Inferior parietal cortex (tissue), 1 donor: ENCODE data around the gene GTF2IRD2.
"Not testable (repeated sequence)": the region's sequence is repeated elsewhere in the genome, so short reads cannot be mapped to it uniquely, and the experiment has no call there.

Experiments
- DNase-seq: peaks from one replicate; pipeline ENCODE4 v3.0.0-alpha.2; 2016; ENCODE audit errors: extremely low spot score

The GTF2IRD2 gene

DNA sequence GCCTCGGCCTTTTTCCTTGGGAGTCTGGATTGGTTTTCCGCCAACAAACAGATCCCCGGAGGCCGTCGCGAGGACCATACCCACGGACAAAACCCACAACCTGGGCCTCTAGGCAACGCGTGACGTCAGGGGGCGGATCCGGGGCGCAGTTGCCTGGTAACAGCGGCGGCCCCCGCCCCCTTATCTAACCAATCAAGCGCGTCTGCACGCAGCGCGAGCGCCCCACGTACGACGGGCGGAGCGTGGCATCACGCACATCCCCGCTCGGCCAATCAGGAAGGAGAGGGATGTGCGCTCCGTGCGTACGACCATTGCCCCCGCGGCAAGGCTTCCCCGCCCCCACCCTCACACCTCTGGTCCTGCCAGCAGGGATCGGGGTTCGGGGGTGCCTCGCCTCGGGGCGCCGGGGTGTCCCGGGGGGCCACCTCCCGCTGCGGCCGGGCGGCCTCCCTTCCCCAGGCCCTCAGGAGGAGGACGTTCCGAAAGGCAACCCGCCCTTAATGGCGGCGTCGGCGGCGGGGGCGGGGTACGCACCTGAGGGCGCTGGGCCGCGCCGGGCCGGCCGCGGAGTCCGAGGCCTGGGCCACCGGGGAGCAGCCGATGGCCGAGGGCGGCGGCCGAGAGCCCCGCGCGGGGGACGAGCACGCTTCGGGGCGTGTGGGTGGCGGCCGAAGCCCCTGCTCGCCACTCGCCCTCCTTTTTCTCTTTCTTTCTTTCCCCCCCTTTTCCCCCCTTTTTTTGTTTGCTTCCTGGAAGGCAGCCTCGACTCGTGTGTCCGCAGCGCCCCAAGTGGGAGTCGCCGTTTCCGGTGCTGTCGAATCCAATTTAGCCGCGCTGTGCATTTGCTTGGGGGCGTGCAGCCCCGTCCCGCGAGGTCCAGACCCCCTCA is at the start of gene GTF2IRD2:
Gene GTF2IRD2 (minus strand): TSS at position 773 of the 889 bp plus-strand sequence. CDS start 15,227 bp downstream, outside the sequence.
- DNase-seq: peak; percentile 2

DNA sequence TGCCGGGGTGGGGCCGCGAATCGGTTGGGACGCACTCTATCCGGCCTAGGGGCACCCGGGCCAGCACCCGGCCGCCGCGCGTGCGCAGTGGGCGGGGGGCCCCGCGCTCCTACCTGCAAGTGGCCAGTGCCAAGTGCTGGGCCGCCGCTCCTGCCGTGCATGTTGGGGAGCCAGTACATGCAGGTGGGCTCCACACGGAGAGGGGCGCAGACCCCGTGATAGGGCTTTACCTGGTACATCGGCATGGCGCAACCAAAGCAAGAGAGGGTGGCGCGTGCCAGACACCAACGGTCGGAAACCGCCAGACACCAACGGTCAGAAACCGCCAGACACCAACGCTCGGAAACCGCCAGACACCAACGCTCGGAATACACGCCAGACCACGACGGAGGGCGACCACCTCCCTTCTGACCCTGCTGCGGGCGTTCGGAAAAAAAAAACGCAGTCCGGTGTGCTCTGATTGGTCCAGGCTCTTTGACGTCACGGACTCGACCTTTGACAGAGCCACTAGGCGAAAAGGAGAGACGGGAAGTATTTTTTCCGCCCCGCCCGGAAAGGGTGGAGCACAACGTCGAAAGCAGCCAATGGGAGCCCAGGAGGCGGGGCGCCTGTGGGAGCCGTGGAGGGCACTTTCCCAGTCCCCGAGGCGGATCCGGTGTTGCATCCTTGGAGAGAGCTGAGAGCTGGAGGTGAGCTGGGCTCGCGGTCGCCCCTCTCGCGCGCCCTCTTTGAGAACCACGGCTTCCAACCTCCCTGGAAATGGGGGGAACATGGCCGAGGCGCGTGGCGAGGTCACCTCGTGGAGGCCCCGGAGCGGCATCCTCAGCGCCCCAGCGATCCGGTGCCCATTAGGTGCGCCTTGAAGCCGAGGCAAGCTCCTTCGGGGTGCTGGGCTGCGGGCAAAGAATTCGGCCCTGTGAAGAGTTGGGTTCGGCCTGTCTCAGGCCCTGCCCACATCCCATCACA is 39.0 kb upstream of the GTF2IRD2 start:
- DNase-seq: peak; percentile 60

DNA sequence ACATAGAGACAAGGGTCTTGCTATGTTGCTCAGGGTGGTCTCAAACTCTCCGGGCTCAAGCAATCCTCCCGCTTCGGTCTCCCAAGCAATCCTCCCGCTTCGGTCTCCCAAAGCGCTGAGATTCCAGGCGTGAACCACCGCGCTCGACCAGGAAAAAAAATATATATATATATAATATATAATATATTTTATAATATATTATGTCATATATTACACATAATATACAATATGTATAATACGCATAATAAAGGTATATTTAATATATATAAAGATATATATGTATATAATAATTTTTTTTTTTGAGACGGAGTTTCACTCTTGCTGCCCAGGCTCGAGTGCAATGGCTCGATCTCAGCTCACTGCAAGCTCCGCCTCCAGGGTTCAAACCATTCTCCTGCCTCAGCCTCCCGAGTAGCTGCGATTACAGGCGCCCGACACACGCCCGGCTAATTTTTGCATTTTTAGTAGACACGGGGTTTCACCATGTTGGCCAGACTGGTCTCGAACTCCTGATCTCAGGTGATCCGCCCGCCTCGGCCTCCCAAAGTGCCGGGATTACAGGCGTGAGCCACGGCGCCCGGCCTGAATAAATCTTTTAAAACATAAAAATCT is 38.2 kb upstream of the GTF2IRD2 start:
- not testable (repeated sequence) for DNase-seq

DNA sequence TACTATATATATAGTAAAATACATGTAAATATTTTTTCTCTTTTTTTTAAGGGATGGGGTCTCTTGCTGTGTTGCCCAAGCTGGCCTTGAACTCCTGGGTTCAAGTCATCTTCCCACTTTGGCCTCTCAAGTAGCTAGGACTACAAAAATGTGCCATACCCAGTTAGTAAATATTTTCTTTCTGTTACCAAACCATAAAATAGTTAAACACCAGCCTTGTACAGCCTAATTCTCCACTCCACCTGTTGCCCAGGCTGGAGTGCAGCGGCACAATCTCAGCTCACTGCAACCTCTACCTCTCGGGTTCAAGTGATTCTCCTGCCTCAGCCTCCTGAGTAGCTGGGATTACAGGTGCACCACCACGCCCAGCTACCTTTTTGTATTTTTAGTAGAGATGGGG is 33.9 kb upstream of the GTF2IRD2 start:
- not testable (repeated sequence) for DNase-seq

DNA sequence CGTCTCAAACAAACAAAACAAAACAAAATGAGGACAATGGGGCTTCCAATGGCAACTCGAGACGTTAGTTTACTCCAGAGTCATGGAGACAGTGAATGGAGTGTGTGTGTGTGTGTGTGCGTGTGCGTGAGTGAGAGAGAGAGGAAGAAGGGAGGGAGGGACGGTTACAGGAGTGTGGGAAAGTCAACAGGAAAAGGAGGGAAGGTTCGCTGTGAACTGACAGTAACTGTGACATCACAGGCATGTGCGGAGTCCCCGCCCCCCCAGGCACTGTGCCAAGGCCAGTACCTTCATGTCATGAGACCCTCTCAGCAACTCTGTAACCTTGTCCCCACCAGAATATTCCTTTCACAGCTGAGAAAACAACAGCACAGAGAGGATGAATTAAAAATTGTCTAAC is 30.7 kb upstream of the GTF2IRD2 start:
- DNase-seq: not testable (repeated sequence)

DNA sequence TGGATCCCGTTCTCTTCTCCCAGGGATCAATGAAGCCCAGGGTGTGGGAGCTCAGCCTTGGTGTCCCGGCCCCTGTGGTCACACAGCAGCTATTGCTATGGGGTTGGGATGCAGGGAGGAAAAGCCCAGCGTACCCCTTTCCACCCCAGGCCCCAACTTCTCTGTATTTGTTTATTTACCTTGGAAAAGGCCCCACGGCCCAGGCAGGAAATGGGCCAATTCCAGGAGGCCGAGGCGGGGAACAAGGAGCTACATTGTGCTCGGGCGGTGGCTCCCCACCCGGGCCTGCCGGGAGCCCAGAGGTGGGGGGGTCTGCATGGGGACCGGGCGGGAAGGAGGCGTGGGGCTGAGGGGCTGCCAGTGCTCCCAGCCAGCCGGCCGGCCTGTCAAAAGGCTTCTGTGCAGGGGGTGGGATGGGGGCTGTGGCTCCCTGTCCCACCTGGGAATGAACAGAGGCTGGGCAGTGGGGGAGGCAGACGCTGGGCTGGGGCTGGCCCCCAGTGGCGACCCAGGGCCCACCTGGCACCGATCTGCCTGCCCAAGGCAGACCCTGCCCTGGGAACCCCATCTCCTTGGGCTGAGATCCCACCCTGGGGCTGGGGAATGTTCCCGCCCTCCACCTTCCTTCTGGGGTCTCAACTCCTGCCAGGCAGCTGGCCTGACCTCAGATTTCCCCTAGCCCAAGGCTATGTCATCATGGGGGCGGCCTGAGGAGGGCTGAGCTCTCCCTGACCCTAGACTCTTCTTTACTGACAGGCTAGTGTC is 23.5 kb upstream of the GTF2IRD2 start:
- peak; percentile 6 for DNase-seq

DNA sequence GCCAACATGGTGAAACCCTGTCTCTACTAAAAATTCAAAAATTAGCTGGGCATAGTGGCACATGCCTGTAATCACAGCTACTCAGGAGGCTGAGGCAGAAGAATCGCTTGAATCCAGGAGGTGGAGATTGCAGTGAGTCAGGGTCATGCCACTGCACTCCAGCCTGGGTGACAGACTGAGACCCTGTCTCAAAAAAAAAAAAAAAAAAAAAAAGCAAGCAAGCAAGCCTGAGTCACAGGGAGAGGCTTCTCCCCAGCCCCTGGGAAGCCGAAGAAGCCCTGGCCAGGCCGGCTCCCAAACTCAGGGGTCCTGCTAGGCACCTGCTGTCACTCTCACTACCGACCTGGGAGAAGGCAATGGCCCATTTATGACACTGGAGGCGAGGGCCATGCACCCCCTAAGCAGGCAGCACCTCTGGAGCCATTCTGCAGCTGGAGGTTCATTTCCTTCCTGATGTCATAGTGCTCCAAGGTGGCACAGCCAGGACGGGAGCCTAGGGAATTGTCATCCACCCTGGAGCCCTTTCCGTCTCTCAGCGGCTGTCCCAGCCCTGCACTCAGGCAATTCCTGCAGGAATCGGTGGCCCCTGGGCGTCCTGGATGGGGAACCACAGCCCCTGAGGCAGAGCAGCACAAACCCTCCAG is 22.8 kb upstream of the GTF2IRD2 start:
- not testable (repeated sequence) for DNase-seq

DNA sequence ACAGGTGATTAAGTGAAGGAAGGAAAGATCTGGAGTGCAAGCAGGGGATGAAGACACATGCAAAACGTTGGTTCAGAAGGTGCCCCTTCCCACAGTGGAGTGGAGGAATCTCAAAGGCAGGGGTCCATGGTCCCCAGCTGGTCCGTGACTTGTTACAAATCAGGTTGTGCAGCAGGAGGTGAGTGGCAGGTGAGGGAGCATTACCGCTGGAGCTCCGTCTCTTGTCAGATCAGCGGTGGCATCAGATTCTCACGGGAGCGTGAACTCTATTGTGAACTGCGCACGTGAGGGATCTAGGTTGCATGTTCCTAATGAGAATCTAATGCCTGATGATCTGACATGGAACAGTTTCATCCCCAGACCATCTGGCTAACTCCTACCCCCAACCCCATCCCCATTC is 21.1 kb upstream of the GTF2IRD2 start:
- not testable (repeated sequence) for DNase-seq

DNA sequence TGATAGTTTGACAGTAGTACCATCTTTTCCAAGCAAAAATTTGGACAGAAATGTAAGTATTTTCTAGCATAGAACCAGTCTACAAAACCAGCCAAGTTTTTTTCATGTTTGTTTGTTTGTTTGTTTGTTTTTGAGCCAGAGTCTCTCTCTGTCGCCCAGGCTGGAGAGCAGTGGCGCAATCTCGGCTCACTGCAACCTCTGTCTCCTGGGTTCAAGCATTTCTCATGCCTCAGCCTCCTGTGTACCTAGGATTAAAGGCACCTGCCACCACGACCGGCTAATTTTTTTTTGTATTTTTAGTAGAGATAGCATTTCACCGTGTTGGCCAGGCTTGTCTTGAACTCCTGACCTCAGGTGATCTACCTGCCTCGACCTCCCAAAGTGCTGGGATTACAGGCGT is 14.4 kb upstream of the GTF2IRD2 start:
- DNase-seq: not testable (repeated sequence)

DNA sequence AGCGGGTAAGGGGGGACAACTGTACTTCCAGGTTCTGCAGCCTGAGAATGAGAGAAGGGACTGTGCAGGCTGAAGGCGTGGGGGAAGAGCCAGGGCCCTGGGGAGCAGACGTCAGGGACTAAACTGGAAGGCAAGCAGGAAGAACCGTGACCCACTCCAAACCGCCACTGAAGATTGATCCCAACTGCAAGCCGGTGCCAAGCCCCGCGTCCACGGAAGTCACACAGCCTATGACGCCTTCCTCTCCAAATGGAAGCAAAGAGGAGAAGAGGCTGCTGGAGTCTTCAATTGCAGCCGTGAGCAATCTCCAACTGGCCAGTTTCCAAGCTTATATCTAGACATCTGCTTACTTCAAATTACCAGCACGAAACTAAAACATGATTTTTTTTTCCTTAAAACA is 1.6 kb downstream of the GTF2IRD2 start:
- not testable (repeated sequence) for DNase-seq

DNA sequence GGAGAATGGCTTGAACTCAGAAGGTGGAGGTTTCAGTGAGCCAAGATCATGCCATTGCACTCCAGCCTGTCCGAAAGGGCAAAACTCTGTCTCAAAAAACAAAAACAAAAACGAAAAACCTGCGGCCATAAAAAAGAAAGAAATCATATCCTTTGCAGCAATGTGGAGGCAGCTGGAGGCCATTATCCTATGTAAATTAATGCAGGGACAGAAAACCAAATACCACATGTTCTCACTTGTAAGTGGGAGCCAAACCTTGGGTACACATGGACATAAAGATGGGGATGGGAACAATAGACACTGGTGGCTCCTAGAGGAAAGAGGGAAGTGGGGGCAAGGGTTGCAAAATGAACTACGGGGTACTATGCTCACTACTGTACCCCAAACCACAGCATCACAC is 21.0 kb downstream of the GTF2IRD2 start:
- not testable (repeated sequence) for DNase-seq

DNA sequence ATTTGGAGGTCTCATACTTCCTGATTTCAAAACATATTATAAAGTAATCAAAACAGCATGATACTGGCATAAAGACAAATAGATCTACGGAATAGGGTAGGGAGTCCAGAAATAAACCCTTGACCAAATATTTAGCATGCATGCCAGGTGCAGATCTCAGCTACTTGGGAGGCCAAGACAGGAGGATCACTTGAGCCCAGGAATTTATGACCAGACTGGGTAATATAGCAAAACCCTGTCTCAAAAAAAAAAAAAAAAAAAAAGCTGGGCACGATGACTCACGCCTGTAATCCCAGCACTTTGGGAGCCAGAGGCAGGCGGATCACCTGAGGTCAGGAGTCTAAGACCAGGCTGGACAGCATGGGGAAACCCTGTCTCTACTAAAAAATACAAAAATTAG is 21.4 kb downstream of the GTF2IRD2 start:
- DNase-seq: not testable (repeated sequence)

DNA sequence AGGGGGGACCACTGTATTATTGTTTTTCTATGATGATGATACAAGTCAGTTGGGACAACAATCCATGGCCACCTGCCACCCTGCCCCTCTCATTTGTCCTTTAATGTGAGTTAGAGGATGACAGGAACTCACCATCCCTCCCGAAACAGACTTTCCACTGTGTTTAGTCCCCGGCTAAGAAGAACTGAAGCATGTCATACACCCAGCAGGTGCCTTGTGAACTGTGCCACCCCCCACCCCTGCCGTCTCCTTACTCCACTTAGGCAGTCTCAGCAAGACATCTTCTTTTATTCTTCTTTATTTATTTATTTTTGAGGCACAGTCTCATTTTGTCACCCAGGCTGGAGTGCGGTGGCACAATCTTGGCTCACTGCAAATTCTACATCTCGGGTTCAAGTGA is 30.1 kb downstream of the GTF2IRD2 start:
- not testable (repeated sequence) for DNase-seq

DNA sequence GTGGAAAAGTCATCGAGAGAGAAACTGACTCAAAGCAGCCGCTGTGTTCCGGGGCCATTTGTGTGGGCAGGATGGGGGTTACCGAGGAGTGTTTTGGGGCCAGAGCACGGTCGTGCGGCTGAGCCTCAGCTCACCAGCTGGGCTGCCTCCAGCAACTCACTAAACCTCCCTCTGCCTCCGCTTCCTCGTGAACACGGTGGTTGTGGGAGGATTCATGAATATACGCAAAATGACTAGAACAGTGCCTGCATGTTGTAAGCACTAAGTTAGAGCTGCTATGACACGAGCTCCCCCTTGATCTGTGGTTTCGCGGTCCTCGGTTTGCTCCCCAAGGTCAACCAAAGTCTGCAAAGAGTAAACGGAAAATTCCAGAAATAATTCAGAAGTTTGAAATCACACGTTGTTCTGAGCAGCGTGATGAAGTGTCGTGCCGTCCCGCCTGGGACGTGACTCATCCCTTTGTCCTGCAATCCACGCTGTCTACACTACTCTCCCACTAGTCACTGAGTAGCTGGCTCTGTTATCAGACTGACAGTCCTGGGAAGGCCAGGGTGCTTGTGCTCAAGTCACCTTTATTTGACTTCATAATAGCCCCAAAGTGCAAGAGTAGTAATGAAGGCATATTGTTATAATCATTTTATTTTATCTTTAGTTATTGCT is 31.1 kb downstream of the GTF2IRD2 start:
- DNase-seq: not testable (repeated sequence)

DNA sequence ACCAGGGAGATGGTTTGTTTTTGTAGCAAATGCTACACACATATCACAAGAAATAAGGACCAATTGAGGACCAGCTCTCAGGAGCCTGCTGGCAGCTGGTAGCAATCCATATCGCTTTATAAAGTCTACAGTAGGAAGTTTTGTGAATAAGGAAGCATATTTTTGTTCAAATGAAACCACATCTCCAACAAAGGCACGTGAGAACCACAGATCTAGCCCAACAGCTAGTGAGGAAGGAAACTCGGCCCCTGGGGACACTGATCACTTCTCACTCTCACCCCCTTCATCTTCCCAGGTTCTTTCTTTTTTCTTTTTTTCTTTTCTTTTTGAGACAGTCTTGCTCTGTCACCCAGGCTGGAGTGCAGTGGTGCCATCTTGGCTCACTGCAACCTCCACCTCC is 35.5 kb downstream of the GTF2IRD2 start:
- not testable (repeated sequence) for DNase-seq

DNA sequence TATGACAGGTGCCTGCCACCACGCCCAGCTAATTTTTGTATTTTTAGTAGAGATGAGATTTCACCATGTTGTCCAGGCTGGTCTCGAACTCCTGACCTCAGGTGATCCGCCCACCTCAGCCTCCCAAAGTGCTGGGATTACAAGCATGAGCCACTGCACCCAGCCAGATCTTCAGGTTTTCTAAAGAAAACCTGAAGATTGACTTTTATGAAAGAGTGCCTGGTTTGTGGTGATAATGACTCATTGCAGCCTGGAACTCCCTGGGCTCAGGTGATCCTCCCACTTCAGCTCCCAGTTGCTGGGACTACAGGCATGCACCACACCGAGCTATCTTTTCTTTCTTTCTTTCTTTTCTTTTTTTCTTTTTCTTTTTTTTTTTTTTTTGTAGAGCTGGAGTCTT is 52.8 kb downstream of the GTF2IRD2 start:
- not testable (repeated sequence) for DNase-seq

DNA sequence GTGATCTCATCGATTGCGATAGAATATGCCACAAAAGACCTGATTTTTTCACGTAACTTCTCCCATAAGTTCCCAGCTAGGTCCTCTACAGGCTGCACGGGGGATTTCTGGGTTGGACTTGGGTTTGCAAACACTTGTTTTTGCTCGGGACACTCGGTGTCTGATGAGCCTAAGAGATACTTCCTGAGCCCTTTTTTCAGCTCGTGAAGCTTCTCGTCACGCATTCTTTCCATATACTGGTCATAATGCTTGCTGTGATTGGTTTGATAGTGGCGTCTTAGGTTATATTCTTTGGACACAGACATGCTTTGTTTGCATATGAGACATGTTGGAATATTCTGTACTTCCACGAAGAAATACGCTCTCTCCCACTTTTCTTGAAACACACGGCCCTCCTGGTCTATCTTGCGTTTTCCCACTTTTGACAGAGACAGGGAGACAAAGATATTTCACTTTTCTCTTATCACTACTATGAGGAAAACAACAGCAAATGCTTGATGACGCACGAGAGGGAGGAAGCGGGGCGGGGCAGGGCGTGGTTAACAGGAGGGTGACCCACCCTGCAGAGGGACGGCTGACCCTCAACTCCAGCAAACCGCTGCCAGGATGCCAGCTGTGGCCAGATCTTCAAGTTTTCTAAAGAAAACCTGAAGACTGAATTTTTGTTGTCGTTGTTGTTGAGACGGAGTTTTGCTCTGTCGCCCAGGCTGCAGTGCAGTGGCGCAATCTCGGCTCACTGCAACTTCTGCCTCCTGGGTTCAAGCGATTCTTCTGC is 53.4 kb downstream of the GTF2IRD2 start:
- DNase-seq: not testable (repeated sequence)

DNA sequence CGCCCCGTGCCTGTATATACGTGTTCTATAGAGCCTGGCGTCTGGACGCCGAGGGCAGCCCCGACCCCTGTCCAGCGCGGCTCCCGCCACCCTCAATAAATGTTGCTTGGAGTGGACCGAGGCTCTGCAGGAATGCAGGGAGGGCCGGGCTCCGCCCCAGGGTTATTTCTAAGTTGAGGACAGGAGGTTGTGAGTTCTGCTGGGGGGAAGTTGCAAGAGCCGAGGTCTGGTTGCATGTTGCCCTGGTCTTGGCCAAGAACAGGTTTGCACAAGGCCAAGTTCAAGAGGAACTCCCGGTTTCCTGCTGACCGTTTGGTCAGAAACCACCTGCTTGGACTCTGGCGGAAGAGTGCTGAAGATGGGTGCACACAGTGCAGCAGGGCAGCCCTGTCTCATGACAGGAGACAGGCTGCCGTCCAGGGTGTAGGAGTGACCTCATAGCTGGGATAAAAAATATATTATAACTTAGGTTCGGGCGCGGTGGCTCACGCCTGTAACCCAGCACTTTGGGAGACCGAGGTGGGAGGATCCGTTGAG is 62.1 kb downstream of the GTF2IRD2 start:
- DNase-seq: not testable (repeated sequence)
